HEK293T (cell line): ENCODE results near the gene JPH4.

Experiments
- CTCF ChIA-PET: fragments of 350-600 bp; formaldehyde crosslinking; extraction: SDS; loops from one replicate; lab custom pipeline; 2021; ENCODE audit warnings: antibody characterized with exemption, inconsistent platforms; lab: Yijun Ruan, JAX
- POLR2A ChIA-PET: fragments of 350-600 bp; formaldehyde crosslinking; extraction: SDS; loops from one replicate; lab custom pipeline; 2020; ENCODE audit warnings: antibody characterized with exemption, inconsistent platforms; lab: Yijun Ruan, JAX
- DNase-seq: peaks from one replicate; pipeline ENCODE4 v3.0.0; 2012; ENCODE audit warnings: mixed read lengths; ENCODE audit errors: extremely low spot score
- ARNT ChIP-seq: fragments of 450-650 bp; IDR thresholded peaks from 2 replicates; pipeline ENCODE4 v1.6.1; 2017; ENCODE audit warnings: mild to moderate bottlenecking
- BHLHE40 ChIP-seq: fragments of 450-650 bp; IDR thresholded peaks from 2 replicates; pipeline ENCODE4 v1.6.1; 2016; ENCODE audit warnings: mild to moderate bottlenecking, moderate library complexity, borderline replicate concordance
- CTBP1 ChIP-seq: fragments of 450-650 bp; IDR thresholded peaks from 2 replicates; pipeline ENCODE4 v1.6.1; 2016; ENCODE audit warnings: borderline replicate concordance
- ELF4 ChIP-seq: fragments of 450-650 bp; IDR thresholded peaks from 2 replicates; pipeline ENCODE4 v1.6.1; 2017; ENCODE audit warnings: antibody characterized with exemption
- FOXA1 ChIP-seq: fragments of 450-650 bp; IDR thresholded peaks from 2 replicates; pipeline ENCODE4 v1.6.1; 2016; ENCODE audit warnings: mild to moderate bottlenecking
- FOXK2 ChIP-seq: fragments of 450-650 bp; IDR thresholded peaks from 2 replicates; pipeline ENCODE4 v1.6.1; 2016; ENCODE audit warnings: mild to moderate bottlenecking
- FOXM1 ChIP-seq: fragments of 450-650 bp; IDR thresholded peaks from 2 replicates; pipeline ENCODE4 v1.6.1; 2017; ENCODE audit warnings: mild to moderate bottlenecking, borderline replicate concordance
- HDGF ChIP-seq: fragments of 450-650 bp; IDR thresholded peaks from 2 replicates; pipeline ENCODE4 v1.6.1; 2017; ENCODE audit warnings: antibody characterized with exemption, borderline replicate concordance
- L3MBTL2 ChIP-seq: fragments of 450-650 bp; conservative IDR thresholded peaks from 2 replicates; pipeline ENCODE4 v1.6.1; 2016; ENCODE audit warnings: mild to moderate bottlenecking
- LEF1 ChIP-seq: fragments of 450-650 bp; IDR thresholded peaks from 2 replicates; pipeline ENCODE4 v1.6.1; 2017; ENCODE audit warnings: mild to moderate bottlenecking, borderline replicate concordance
- NFRKB ChIP-seq: fragments of 450-650 bp; IDR thresholded peaks from 2 replicates; pipeline ENCODE4 v1.6.1; 2016; ENCODE audit warnings: mild to moderate bottlenecking, moderate library complexity
- SP1 ChIP-seq: fragments of 450-650 bp; IDR thresholded peaks from 2 replicates; pipeline ENCODE4 v1.6.1; 2017
- SUZ12 ChIP-seq: fragments of 450-650 bp; IDR thresholded peaks from 2 replicates; pipeline ENCODE4 v1.6.1; 2016; ENCODE audit warnings: mild to moderate bottlenecking
- TARDBP ChIP-seq: fragments of 450-650 bp; IDR thresholded peaks from 2 replicates; pipeline ENCODE4 v1.6.1; 2016
- ZNF384 ChIP-seq: fragments of 450-650 bp; IDR thresholded peaks from 2 replicates; pipeline ENCODE4 v1.6.1; 2016
- TF ChIP-seq, protein P1 (sequence below): fragments of 450-650 bp; IDR thresholded peaks from 2 replicates; pipeline ENCODE4 v1.6.1; 2016

Gene JPH4

DNA sequence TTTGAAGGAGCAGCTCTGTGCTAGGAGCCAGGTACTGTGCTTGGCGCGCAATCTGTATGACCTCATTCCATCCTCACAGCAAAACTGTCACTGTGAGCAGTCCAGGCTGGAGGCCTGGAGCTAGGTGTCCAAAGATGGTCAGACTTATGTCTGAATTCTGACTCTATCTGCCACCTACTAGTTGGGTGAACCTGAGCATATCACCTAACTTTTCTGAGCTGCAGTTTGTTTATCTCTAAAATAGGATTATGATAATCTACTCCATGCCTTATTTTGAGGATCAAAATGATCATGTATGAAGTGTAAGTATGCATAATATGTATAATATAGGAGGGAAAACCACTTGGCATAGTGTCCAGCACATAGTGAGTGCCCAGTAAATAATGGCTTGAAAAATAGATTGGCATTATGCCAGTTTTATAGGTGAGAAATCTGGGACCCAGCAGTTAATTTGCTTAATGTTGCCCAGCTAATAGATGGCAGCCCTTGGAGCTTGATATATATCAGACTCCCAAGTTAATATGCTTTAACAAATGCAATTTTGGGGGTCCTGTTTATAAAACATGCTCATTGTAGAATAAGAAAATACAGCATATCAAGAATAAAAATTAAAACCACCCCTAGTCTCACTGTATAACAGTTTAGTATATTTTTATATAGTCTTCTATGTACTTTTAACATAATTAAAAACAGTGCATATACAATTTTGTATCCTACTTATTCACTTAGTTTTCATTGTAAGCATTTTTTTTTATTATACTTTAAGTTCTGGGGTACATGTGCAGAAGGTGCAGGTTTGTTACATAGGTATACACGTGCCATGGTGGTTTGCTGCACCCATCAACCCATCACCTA, 4.5 kb upstream of the JPH4 start:
- DNase-seq = no peak
- POLR2A ChIA-PET = interaction anchor here (0.8 kb wide), 1 partner anchor 14 kb away, joined by 3 read pairs; no protein-coding TSS in a partner anchor
- TF ChIP-seq BHLHE40 (no peak), LEF1 (no peak), ZNF384 (no peak), SUZ12 (no peak), SP1 (no peak), ARNT (no peak), CTBP1 (no peak), FOXA1 (no peak), HDGF (no peak), NFRKB (no peak), L3MBTL2 (no peak), FOXM1 (no peak), ELF4 (no peak), TARDBP (no peak), FOXK2 (no peak)
- TF ChIP-seq, protein P1, sequence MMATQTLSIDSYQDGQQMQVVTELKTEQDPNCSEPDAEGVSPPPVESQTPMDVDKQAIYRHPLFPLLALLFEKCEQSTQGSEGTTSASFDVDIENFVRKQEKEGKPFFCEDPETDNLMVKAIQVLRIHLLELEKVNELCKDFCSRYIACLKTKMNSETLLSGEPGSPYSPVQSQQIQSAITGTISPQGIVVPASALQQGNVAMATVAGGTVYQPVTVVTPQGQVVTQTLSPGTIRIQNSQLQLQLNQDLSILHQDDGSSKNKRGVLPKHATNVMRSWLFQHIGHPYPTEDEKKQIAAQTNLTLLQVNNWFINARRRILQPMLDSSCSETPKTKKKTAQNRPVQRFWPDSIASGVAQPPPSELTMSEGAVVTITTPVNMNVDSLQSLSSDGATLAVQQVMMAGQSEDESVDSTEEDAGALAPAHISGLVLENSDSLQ = no peak
- CTCF ChIA-PET = interaction anchor here (0.6 kb wide), 1 partner anchor 710 kb away, joined by 4 read pairs; no protein-coding TSS in a partner anchor

DNA sequence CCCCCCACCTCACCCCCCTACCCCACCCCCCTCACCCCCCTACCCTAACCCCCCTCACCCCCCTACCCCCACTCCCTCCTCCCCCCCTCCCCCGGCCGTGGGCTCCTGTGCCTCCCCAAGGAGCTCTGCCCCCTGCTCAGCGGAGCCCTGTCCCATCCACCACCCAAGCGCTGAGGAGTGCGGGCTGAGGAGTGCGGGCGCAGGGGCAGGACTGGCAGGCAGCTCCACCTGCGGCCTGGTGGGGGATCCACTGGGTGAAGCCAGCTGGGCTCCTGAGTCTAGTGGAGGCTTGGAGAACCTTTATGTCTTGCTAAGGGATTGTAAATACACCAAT, 2.3 kb upstream of the JPH4 start:
- ChIA-PET POLR2A (interaction anchor here (0.7 kb wide), 1 partner anchor 14 kb away, joined by 3 read pairs; the partner anchor contains the start of gene AP1G2), CTCF (interaction anchor here (0.7 kb wide), 1 partner anchor 9 kb away, joined by 3 read pairs; no protein-coding TSS in a partner anchor)
- DNase-seq = no peak
- TF ChIP-seq ELF4 (no peak), FOXK2 (no peak), LEF1 (no peak), FOXA1 (no peak), TARDBP (no peak), ZNF384 (no peak)
- TF ChIP-seq, protein P1 = no peak

DNA sequence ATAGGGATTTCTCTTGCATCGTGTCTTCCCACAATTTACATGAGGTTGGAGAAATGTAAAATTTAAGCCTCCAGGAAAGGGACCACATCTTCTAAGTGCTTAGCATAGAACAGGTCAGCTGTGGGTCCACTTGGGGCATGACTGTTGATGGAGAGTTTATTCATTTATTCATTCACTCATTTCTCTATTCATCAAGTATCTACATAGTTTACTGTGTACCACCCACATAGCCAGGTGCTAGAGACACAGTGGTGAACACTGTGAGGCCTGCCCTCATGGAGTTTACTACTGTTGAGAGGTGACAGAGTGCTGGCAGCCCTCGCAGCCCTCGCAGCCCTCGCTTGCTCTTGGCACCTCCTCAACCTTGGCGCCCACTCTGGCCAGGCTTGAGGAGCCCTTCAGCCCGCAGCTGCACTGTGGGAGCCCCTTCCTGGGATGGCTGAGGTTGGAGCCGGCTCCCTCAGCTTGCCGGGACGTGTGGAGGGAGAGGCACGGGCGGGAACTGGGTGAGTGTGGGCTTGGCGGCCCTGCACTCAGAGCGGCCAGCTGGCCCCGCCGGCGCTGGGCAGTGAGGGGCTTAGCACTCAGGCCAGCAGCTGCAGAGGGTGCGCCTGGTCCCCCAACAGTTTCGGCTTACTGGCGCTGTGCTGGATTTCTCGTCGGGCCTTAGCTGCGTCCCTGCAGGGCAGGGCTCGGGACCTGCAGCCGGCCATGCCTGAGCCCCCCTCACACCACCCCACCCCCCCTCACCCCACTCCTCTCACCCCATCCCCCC, 1.7 kb upstream of the JPH4 start:
- DNase-seq = no peak
- CTCF ChIA-PET = interaction anchor here (0.7 to 1.0 kb wide), 2 partner anchors 9 to 11 kb away, joined by 3 read pairs; no protein-coding TSS in a partner anchor
- POLR2A ChIA-PET = interaction anchor here (0.7 kb wide), 1 partner anchor 13 kb away, joined by 3 read pairs; the partner anchor contains the start of gene AP1G2
- TF ChIP-seq ZNF384 = no peak
- TF ChIP-seq FOXK2 = no peak
- TF ChIP-seq TARDBP = no peak
- TF ChIP-seq SP1 = no peak
- TF ChIP-seq, protein P1 = no peak
- TF ChIP-seq BHLHE40 = no peak
- no peak for TF ChIP-seq LEF1
- no peak for TF ChIP-seq HDGF
- no peak for TF ChIP-seq FOXA1
- TF ChIP-seq NFRKB = no peak
- no peak for TF ChIP-seq SUZ12
- TF ChIP-seq CTBP1 = no peak
- TF ChIP-seq ELF4 = no peak
- TF ChIP-seq ARNT = no peak
- TF ChIP-seq L3MBTL2 = no peak
- TF ChIP-seq FOXM1 = no peak

DNA sequence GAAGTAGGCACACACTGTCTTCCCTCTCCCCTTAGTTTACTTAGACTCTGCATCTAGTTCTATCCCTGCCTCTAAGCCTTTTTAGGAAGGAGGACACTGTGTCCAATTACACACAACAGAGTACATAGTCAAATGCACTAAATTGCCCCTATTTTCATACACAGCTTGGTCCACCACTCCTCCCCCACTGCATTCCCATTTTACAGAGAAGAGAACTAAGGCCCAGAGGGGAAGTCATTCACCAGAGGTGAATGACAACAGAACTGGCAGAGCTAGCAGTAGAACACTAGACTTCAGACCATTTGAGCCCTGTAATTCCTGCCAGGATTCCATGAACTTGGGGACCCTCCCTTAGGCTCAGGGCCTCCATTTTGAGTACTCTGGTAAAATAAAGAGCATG, 1.1 kb upstream of the JPH4 start:
- TF ChIP-seq ELF4 (no peak), FOXM1 (no peak), LEF1 (no peak)
- ChIA-PET CTCF (interaction anchor here (1.0 kb wide), 1 partner anchor 10 kb away, joined by 3 read pairs; no protein-coding TSS in a partner anchor), POLR2A (no interaction called here)
- DNase-seq = no peak

DNA sequence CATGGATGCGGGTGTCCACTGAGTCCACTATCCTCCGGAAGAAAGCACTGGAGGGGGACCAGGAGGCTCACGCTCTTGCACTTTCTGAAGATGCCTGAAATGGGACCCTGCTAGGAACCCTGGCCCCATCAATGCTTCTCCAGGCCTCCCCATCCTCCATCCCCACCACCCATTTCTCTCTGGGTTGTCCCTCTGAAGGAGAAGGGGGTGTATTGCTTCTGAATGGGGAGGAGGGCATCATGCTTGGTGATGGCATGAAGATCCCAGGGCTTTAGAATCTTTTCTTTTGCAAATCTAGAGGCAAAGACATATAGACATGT, 681 bp upstream of the JPH4 start:
- ChIA-PET CTCF (interaction anchor here (1.0 kb wide), 2 partner anchors 10 kb away, joined by 3 read pairs; no protein-coding TSS in a partner anchor), POLR2A (no interaction called here)
- TF ChIP-seq SUZ12 = no peak
- no peak for TF ChIP-seq BHLHE40
- no peak for TF ChIP-seq LEF1
- TF ChIP-seq ELF4 = no peak
- no peak for TF ChIP-seq NFRKB
- TF ChIP-seq FOXM1 = no peak
- TF ChIP-seq ARNT = no peak
- TF ChIP-seq, protein P1 = no peak
- TF ChIP-seq ZNF384 = no peak
- no peak for TF ChIP-seq FOXA1
- TF ChIP-seq FOXK2 = no peak
- no peak for DNase-seq
